K562 (cell line): ENCODE measurements around the gene MYO1D. TPM values are rescaled to one million over a fixed set of nuclear protein-coding genes. Genes with fewer than 3 reads are reported as not detected.

Source experiments
- ATAC-seq: fragments of 200-7000 bp; cut with Tn5 transposase; 3 replicates; pipeline ENCODE4 v1.9.1; 2020; ENCODE audit warnings: moderate library complexity
- BruUV-seq: library from RNA; stranded (reverse); fragments of 400-500 nt; replicated peaks from 2 replicates; lab custom pipeline; 2021; lab: Mats Ljungman, UMichigan
- CTCF ChIA-PET: fragments of 300-600 bp; formaldehyde crosslinking; extraction: SDS; loops from one replicate; lab custom pipeline; 2021; ENCODE audit warnings: low intra/inter-chr PET ratio; lab: Yijun Ruan, JAX
- POLR2A ChIA-PET: fragments of 300-600, 350-650 bp; sonication (Branson Sonifier 250); formaldehyde crosslinking; extraction: SDS; loops from one replicate; lab custom pipeline; 2021; ENCODE audit warnings: antibody characterized with exemption, inconsistent platforms; lab: Yijun Ruan, JAX
- DNase-seq, 4 experiments: peaks; one replicate each; pipeline versions ENCODE4 v3.0.0 to v3.0.0-alpha.2; 2011 to 2018; ENCODE audit warnings: low spot score in 3 of 4, mixed read lengths in 3 of 4; ENCODE audit errors: extremely low read depth in 1 of 4
- FAIRE-seq: peaks from 2 replicates; lab custom pipeline; 2011; peaks lifted over from hg19 to GRCh38; lab: Jason Lieb, UNC
- H2AFZ ChIP-seq: 2 replicates; pipeline ENCODE4 v1.6.0; 2011; ENCODE audit warnings: low read depth, low read length, control low read depth, inconsistent platforms
- H3K27ac ChIP-seq: fragments of 200-600 bp; 3 replicates; pipeline ENCODE4 v1.8.0; 2011; ENCODE audit warnings: low read depth, mild to moderate bottlenecking, control low read depth, inconsistent platforms, low read length, moderate library complexity, mixed read lengths; ENCODE audit errors: extremely low read depth
- H3K27me3 ChIP-seq, 2 experiments: fragments of 300-600 bp in 1 of 2; 2 replicates in 1 of 2; 3 replicates in 1 of 2; pipeline versions ENCODE4 v1.6.0 to v1.8.0; 2011; ENCODE audit warnings: inconsistent platforms in 2 of 2, low read length in 2 of 2, mild to moderate bottlenecking in 1 of 2, mixed read lengths in 1 of 2, moderate library complexity in 1 of 2; ENCODE audit not compliant: control insufficient read depth in 2 of 2, insufficient read depth in 2 of 2
- H3K36me3 ChIP-seq: fragments of 300-600 bp; 3 replicates; pipeline ENCODE4 v1.8.0; 2011; ENCODE audit warnings: mild to moderate bottlenecking, low read length, inconsistent platforms; ENCODE audit not compliant: control insufficient read depth, insufficient read depth
- H3K4me1 ChIP-seq, 2 experiments: fragments of 200-600 bp in 1 of 2; replicated peaks in 1 of 2; 2 replicates in 1 of 2; 3 replicates in 1 of 2; pipeline versions ENCODE4 v1.5.1 to v1.8.0; 2011; ENCODE audit warnings: inconsistent platforms in 2 of 2, low read length in 2 of 2, mild to moderate bottlenecking in 1 of 2, mixed read lengths in 1 of 2, moderate library complexity in 1 of 2; ENCODE audit not compliant: control insufficient read depth in 2 of 2, insufficient read depth in 2 of 2
- H3K4me2 ChIP-seq: 2 replicates; pipeline ENCODE4 v1.6.1; 2011; ENCODE audit warnings: low read length, control low read depth, inconsistent platforms, mixed read lengths; ENCODE audit not compliant: insufficient read depth
- H3K4me3 ChIP-seq: fragments of 200-600 bp; sonication (generic), shearing (Covaris generic); 2 replicates; pipeline ENCODE4 v1.5.1; 2016; ENCODE audit warnings: control low read depth, inconsistent platforms
- H3K79me2 ChIP-seq: fragments of 200-600 bp; 3 replicates; pipeline ENCODE4 v1.8.0; 2011; ENCODE audit warnings: low read length, inconsistent platforms; ENCODE audit not compliant: control insufficient read depth, insufficient read depth
- H3K9ac ChIP-seq, 2 experiments: 2 replicates each; pipeline versions ENCODE4 v1.6.0 to v1.6.1; 2011; ENCODE audit warnings: low read depth in 2 of 2, low read length in 2 of 2, control low read depth in 1 of 2, inconsistent platforms in 1 of 2, mild to moderate bottlenecking in 1 of 2, mixed read lengths in 1 of 2; ENCODE audit not compliant: insufficient read depth in 1 of 2
- H3K9me1 ChIP-seq: one replicate; pipeline ENCODE4 v1.6.0; 2011; ENCODE audit warnings: inconsistent platforms, mild to moderate bottlenecking, low read length, moderate library complexity; ENCODE audit not compliant: control insufficient read depth, insufficient read depth
- H3K9me3 ChIP-seq: replicated peaks from 2 replicates; pipeline ENCODE4 v1.5.1; 2011; ENCODE audit warnings: low read depth, low read length, inconsistent platforms; ENCODE audit not compliant: control insufficient read depth, insufficient read depth
- H4K20me1 ChIP-seq: replicated peaks from 2 replicates; pipeline ENCODE4 v1.6.1; 2011; ENCODE audit warnings: low read length, inconsistent platforms, mixed read lengths; ENCODE audit not compliant: control insufficient read depth, insufficient read depth
- ADNP ChIP-seq: fragments of 200-800 bp; sonication (Bioruptor generic); IDR thresholded peaks from 2 replicates; pipeline ENCODE4 v1.6.1; 2016; ENCODE audit warnings: missing genetic modification characterization, missing compliant biosample characterization
- CC2D1A ChIP-seq: fragments of 450-650 bp; IDR thresholded peaks from 2 replicates; pipeline ENCODE4 v1.6.1; 2017; ENCODE audit warnings: mild to moderate bottlenecking
- CXXC5 ChIP-seq: fragments of 250-450 bp; sonication (Bioruptor Pico); IDR thresholded peaks from 2 replicates; pipeline ENCODE4 v1.8.0; 2022; ENCODE audit warnings: inconsistent platforms, mild to moderate bottlenecking, moderate library complexity
- ETV6 ChIP-seq, 3 experiments: fragments of 150-350 bp in 1 of 3; sonication (generic) in 1 of 3; formaldehyde crosslinking in 1 of 3; IDR thresholded peaks; 2 replicates each; pipeline versions ENCODE4 v1.6.1 to v1.8.0; 2014 to 2022; ENCODE audit warnings: borderline replicate concordance in 2 of 3, low read depth in 2 of 3, antibody characterized with exemption in 1 of 3, low read length in 1 of 3, mild to moderate bottlenecking in 1 of 3, missing genetic modification reagents in 1 of 3
- GATA2 ChIP-seq: sonication (generic); formaldehyde crosslinking; IDR thresholded peaks from 2 replicates; pipeline ENCODE4 v1.4.0; 2020; ENCODE audit warnings: mild to moderate bottlenecking, missing genetic modification reagents
- HDAC2 ChIP-seq: fragments of 450-650 bp; IDR thresholded peaks from 2 replicates; pipeline ENCODE4 v1.6.1; 2016; ENCODE audit warnings: mild to moderate bottlenecking
- NFE2L1 ChIP-seq: fragments of 450-650 bp; IDR thresholded peaks from 2 replicates; pipeline ENCODE4 v1.6.1; 2016; ENCODE audit warnings: missing genetic modification characterization, low read depth, mild to moderate bottlenecking, missing compliant biosample characterization, moderate library complexity, borderline replicate concordance
- NFIC ChIP-seq: fragments of 450-650 bp; IDR thresholded peaks from 2 replicates; pipeline ENCODE4 v1.6.1; 2017; ENCODE audit warnings: mild to moderate bottlenecking, inconsistent platforms
- SOX6 ChIP-seq: fragments of 450-650 bp; IDR thresholded peaks from 2 replicates; pipeline ENCODE4 v1.6.1; 2014; ENCODE audit warnings: mild to moderate bottlenecking
- TEAD4 ChIP-seq, 2 experiments: sonication (generic) in 1 of 2; formaldehyde crosslinking in 1 of 2; IDR thresholded peaks; 2 replicates each; pipeline versions ENCODE4 v1.6.1 to v1.8.0; 2012 to 2022; ENCODE audit warnings: borderline replicate concordance in 1 of 2, inconsistent platforms in 1 of 2, low read length in 1 of 2, mild to moderate bottlenecking in 1 of 2, missing genetic modification reagents in 1 of 2
- ZFPM2 ChIP-seq: fragments of 250-450 bp; sonication (Bioruptor Pico); IDR thresholded peaks from 2 replicates; pipeline ENCODE4 v1.5.1; 2022; ENCODE audit warnings: mild to moderate bottlenecking
- ZNF395 ChIP-seq: fragments of 200-800 bp; sonication (Bioruptor generic); IDR thresholded peaks from 2 replicates; pipeline ENCODE4 v1.6.1; 2017; ENCODE audit warnings: missing genetic modification characterization, missing compliant biosample characterization
- ZNF830 ChIP-seq: fragments of 250-450 bp; sonication (Bioruptor Pico); IDR thresholded peaks from 2 replicates; pipeline ENCODE4 v1.5.0; 2021; ENCODE audit warnings: mild to moderate bottlenecking
- WGBS: fragments of 100-300 bp; shearing (Covaris generic); methylation state at CpG from one replicate; pipeline ENCODE4 v1.1.6; 2016; ENCODE audit warnings: low coverage, mixed read lengths; ENCODE audit not compliant: insufficient coverage; ENCODE audit errors: missing lambda C conversion rate; 5-methylcytosine and 5-hydroxymethylcytosine counted together
- in situ Hi-C: fragments of 300-500 bp; cut with MboI; formaldehyde crosslinking; loops from 4 replicates; pipeline ENCODE4 v1.15.0; 2018; ENCODE audit warnings: inconsistent platforms, mixed read lengths
- intact Hi-C: fragments of 100-400 bp; cut with micrococcal nuclease; formaldehyde crosslinking; loops from 2 replicates; pipeline ENCODE4 v1.14.2; 2022
- polyA plus RNA-seq, 8 experiments: library from polyadenylated mRNA; depleted of rRNA in 4 of 8; stranded (reverse) in 5 of 8; unstranded in 3 of 8; fragments of >200 nt; fragmentation: Nextera tagmentation in 2 of 8; fragmentation: Illumina TruSeq in 1 of 8; extraction: Ambion mirVana in 2 of 8; extraction: Trizol in 1 of 8; gene quantifications; 2 replicates each; pipeline versions ENCODE4 v1.2.1 to v1.2.3, GENCODE V29; 2011 to 2014; ENCODE audit warnings: inconsistent platforms in 1 of 8, missing spikeins in 1 of 8
- total RNA-seq, 7 experiments: library from RNA; depleted of rRNA in 6 of 7; stranded (reverse); fragments of >200 nt in 6 of 7; fragmentation: Illumina TruSeq in 2 of 7; extraction: Trizol in 2 of 7; gene quantifications; 2 replicates each; pipeline versions ENCODE4 v1.2.1 to v1.2.3, GENCODE V29; 2011 to 2021; ENCODE audit warnings: low replicate concordance in 1 of 7

MYO1D gene
- total and polyA plus RNA-seq, 9 of the 15 experiments (the other 6 are each of a cell fraction or from before 2014, with no cell fraction given): 2.1 to 71.2 (median 45.4) TPM

- H3K4me3 ChIP-seq: no peak overlapping the region
- FAIRE-seq (no peak), ATAC-seq (no peak), DNase-seq (no peak)
- H2AFZ ChIP-seq: no peak overlapping the region
- in situ Hi-C loops: no loop called here
- ChIA-PET CTCF (no interaction called here), POLR2A (interaction anchor here (1.1 to 1.6 kb wide), 2 partner anchors 9 to 27 kb away, joined by 4 to 5 read pairs; no protein-coding TSS in a partner anchor)
- H3K9ac ChIP-seq: no peak overlapping the region
- 52% methylated on average over 2 of the region's 2 CpGs for WGBS
- no peaks in the 10 kb centered on the region; the same call in 1 of the 3 replicates for H3K36me3 ChIP-seq
- BruUV-seq: no TSS peak
- 0 out of 2 replicates have a peak, but pooled peaks cover 4% of the 10 kb centered on the region for H4K20me1 ChIP-seq
- H3K4me2 ChIP-seq: no peak overlapping the region; the same call in 1 of the 2 replicates
- TF ChIP-seq ADNP: no peak
- TF ChIP-seq ZFPM2 (CRISPR knock-in tag): 0 out of 2 replicates have a peak, but pooled peaks have one; percentile 24
- no peaks in the 10 kb centered on the region for H3K9me1 ChIP-seq
- peaks cover 3 to 18% of the 10 kb centered on the region in 2 experiments for H3K4me1 ChIP-seq
- H3K9me3 ChIP-seq: no peaks in the 10 kb centered on the region
- intact Hi-C loops: loop anchor here (5.0 kb wide), 1 partner anchor 43 kb away; no protein-coding TSS in a partner anchor
- H3K79me2 ChIP-seq: peaks cover 40% of the 10 kb centered on the region
- H3K27me3 ChIP-seq: no peaks in the 10 kb centered on the region
- peak overlapping the region; percentile 67; the same call in 1 of the 3 replicates for H3K27ac ChIP-seq
These were observed 57.1 kb downstream of the MYO1D start for GRCh38 chr17:32819787-32820186.

GRCh38 chr17:32819035-32819434, 57.9 kb downstream of the MYO1D start:
- in situ Hi-C loops (no loop called here), intact Hi-C loops (loop anchor here (5.0 kb wide), 1 partner anchor 43 kb away; no protein-coding TSS in a partner anchor)
- ChIA-PET POLR2A (interaction anchor here (0.8 to 1.6 kb wide), 4 partner anchors 10 to 27 kb away, joined by 3 to 5 read pairs (median 4); no protein-coding TSS in a partner anchor), CTCF (no interaction called here)
- FAIRE-seq: peak; percentile 78
- Histone ChIP-seq H3K4me1 (peaks cover 3 to 18% of the 10 kb centered on the region in 2 experiments), H3K9ac (peak overlapping the region; percentile 2; a peak in 1 of 4 replicates), H3K4me2 (peak overlapping the region; percentile 27; the same call in 1 of the 2 replicates), H3K27me3 (no peaks in the 10 kb centered on the region), H3K27ac (peak overlapping the region; percentile 67; the same call in 2 of the 3 replicates), H3K4me3 (no peak overlapping the region), H3K9me1 (no peaks in the 10 kb centered on the region), H3K36me3 (no peaks in the 10 kb centered on the region; the same call in 1 of the 3 replicates), H3K9me3 (no peaks in the 10 kb centered on the region), H3K79me2 (peaks cover 32% of the 10 kb centered on the region), H2AFZ (0 out of 2 replicates have a peak overlapping the region, but pooled peaks have one; percentile 11), H4K20me1 (0 out of 2 replicates have a peak, but pooled peaks cover 4% of the 10 kb centered on the region)
- ATAC-seq: peak; percentile 86
- peak; percentile 25 to 81 (median 48) for DNase-seq
- BruUV-seq: no TSS peak
- WGBS: 4% methylated on average over 4 of the region's 4 CpGs
- TF ChIP-seq HDAC2 (peak; percentile 99), ETV6 (IDR thresholded peaks at IDR 0.05; ENCODE audit: borderline replicate concordance in 1 of 2, low read depth in 2 of 2, low read length in 1 of 2) (peak in 1 of 2 experiments; percentile 73; a peak in 1 of 4 replicates), ETV6 (CRISPR knock-in tag; IDR thresholded peaks at IDR 0.05; ENCODE audit: borderline replicate concordance) (no peak), SOX6 (peak; percentile 78; the same call in 1 of the 2 replicates), ZNF830 (no peak), CC2D1A (peak; percentile 88), NFE2L1 (tag) (peak; percentile 86), CXXC5 (CRISPR knock-in tag) (peak; percentile 35; the same call in 1 of the 2 replicates), GATA2 (CRISPR knock-in tag) (peak; percentile 84), ZNF395 (CRISPR knock-in tag) (peak; percentile 59; the same call in 1 of the 2 replicates), TEAD4 (IDR thresholded peaks at IDR 0.05; ENCODE audit: low read length) (peak; percentile 94), TEAD4 (CRISPR knock-in tag; IDR thresholded peaks at IDR 0.05; ENCODE audit: borderline replicate concordance) (no peak), NFIC (peak; percentile 70)
